Endodermal cell (in vitro differentiated cells): ENCODE measurements around the gene ARHGAP45. TPM values are rescaled to one million over a fixed set of nuclear protein-coding genes. Genes with fewer than 3 reads are reported as not detected.

ENCODE experiments used
- DNase-seq: peaks from one replicate; pipeline ENCODE4 v3.0.0-alpha.2; 2017
- H3K27ac ChIP-seq: 2 replicates; pipeline ENCODE4 v1.5.1; 2013; ENCODE audit warnings: mild to moderate bottlenecking, low read depth, low read length, moderate library complexity
- H3K27me3 ChIP-seq: 2 replicates; pipeline ENCODE4 v1.6.1; 2013; ENCODE audit warnings: mild to moderate bottlenecking, low read length, moderate library complexity; ENCODE audit not compliant: insufficient read depth, control insufficient read depth, poor library complexity, severe bottlenecking
- H3K36me3 ChIP-seq: 2 replicates; pipeline ENCODE4 v1.7.0; 2013; ENCODE audit warnings: mild to moderate bottlenecking, low read length, moderate library complexity; ENCODE audit not compliant: control insufficient read depth, insufficient read depth
- H3K4me1 ChIP-seq: one replicate; pipeline ENCODE4 v1.7.0; 2013; ENCODE audit warnings: low read length; ENCODE audit not compliant: control insufficient read depth, insufficient read depth
- H3K4me3 ChIP-seq: 2 replicates; pipeline ENCODE4 v1.5.1; 2013; ENCODE audit warnings: mild to moderate bottlenecking, low read length, moderate library complexity
- H3K9ac ChIP-seq: 2 replicates; pipeline ENCODE4 v1.6.1; 2013; ENCODE audit warnings: mild to moderate bottlenecking, low read length, moderate library complexity; ENCODE audit not compliant: poor library complexity, severe bottlenecking; ENCODE audit errors: extremely low read depth
- H3K9me3 ChIP-seq: 2 replicates; pipeline ENCODE4 v1.6.1; 2013; ENCODE audit warnings: mild to moderate bottlenecking, low read length, moderate library complexity; ENCODE audit not compliant: control insufficient read depth
- H3K27ac Mint-ChIP-seq: 2 replicates; pipeline ENCODE4 v1.8.0; 2020; ENCODE audit warnings: mixed read lengths
- H3K27me3 Mint-ChIP-seq: 2 replicates; pipeline ENCODE4 v1.8.0; 2021; ENCODE audit warnings: mild to moderate bottlenecking, mixed read lengths; ENCODE audit not compliant: insufficient read depth
- H3K36me3 Mint-ChIP-seq: 2 replicates; pipeline ENCODE4 v1.8.0; 2020; ENCODE audit warnings: low read depth, mixed read lengths
- H3K4me1 Mint-ChIP-seq: 2 replicates; pipeline ENCODE4 v1.8.0; 2020; ENCODE audit warnings: mixed read lengths
- H3K4me3 Mint-ChIP-seq: 2 replicates; pipeline ENCODE4 v1.8.0; 2020; ENCODE audit warnings: mild to moderate bottlenecking, moderate library complexity, mixed read lengths
- H3K9me3 Mint-ChIP-seq: 2 replicates; pipeline ENCODE4 v1.8.0; 2020; ENCODE audit warnings: mild to moderate bottlenecking, mixed read lengths
- CTCF ChIP-seq: fragments of 200-600 bp; sonication (generic); conservative IDR thresholded peaks from 2 replicates; pipeline ENCODE4 v1.5.0; 2021; ENCODE audit warnings: antibody characterized with exemption, mild to moderate bottlenecking
- WGBS, 2 experiments: methylation state at CpG; one replicate each; pipeline versions ENCODE4 v1.1.5 to v1.1.7; 2013; ENCODE audit warnings: missing lambda C conversion rate in 2 of 2, mixed read lengths in 1 of 2; ENCODE audit not compliant: insufficient coverage in 1 of 2, insufficient read length in 1 of 2; 5-methylcytosine and 5-hydroxymethylcytosine counted together
- total RNA-seq, 2 donors: library from RNA; stranded (reverse); fragmentation: NEBNext Ultra II Directional in 1 of 2; extraction: Animal tissue kit (Norgen Biotek cat#: 25700) in 1 of 2; gene quantifications; 2 replicates in 1 of 2; 3 replicates in 1 of 2; pipeline ENCODE4 v1.2.1, GENCODE V29; 2021

ARHGAP45 gene
- total RNA-seq, 2 donors from 2014 or later = 14.8 to 17.1 TPM

GRCh38 chr19:1104311-1105007 lies 37.5 kb downstream of the ARHGAP45 start:
- peak overlapping the region; percentile 78 for H3K27ac Mint-ChIP-seq
- peaks cover 21% of the 10 kb centered on the region for H3K36me3 ChIP-seq

GRCh38 chr19:1105008-1105872 lies 38.3 kb downstream of the ARHGAP45 start:
- DNase-seq = peak; percentile 83
- TF ChIP-seq CTCF = no peak
- Histone ChIP-seq H3K9me3 (no peaks in the 10 kb centered on the region), H3K9ac (peak overlapping the region; percentile 84), H3K4me1 (peaks cover 5% of the 10 kb centered on the region), H3K27me3 (no peaks in the 10 kb centered on the region), H3K36me3 (peaks cover 21% of the 10 kb centered on the region), H3K4me3 (peak overlapping the region; percentile 83), H3K27ac (peak overlapping the region; percentile 94)
- H3K36me3 Mint-ChIP-seq = peaks cover 7% of the 10 kb centered on the region
- H3K27ac Mint-ChIP-seq = peak overlapping the region; percentile 78
- H3K27me3 Mint-ChIP-seq = no peaks in the 10 kb centered on the region
- H3K4me1 Mint-ChIP-seq = peaks cover 7% of the 10 kb centered on the region
- peak overlapping the region; percentile 71 for H3K4me3 Mint-ChIP-seq
- WGBS, 2 experiments = 41 to 43% methylated on average over 57 to 68 of the region's 69 CpGs
- no peaks in the 10 kb centered on the region for H3K9me3 Mint-ChIP-seq

More at GRCh38 chr19:1104311-1105007, 37.5 kb downstream of the ARHGAP45 start:
- Mint-ChIP-seq H3K36me3 (peaks cover 7% of the 10 kb centered on the region), H3K27me3 (no peaks in the 10 kb centered on the region), H3K9me3 (no peaks in the 10 kb centered on the region), H3K4me3 (peak overlapping the region; percentile 71), H3K4me1 (peaks cover 7% of the 10 kb centered on the region)
- peak overlapping the region; percentile 83 for H3K4me3 ChIP-seq
- H3K9ac ChIP-seq = peak overlapping the region; percentile 84
- 0% methylated on average over 5 to 93 of the region's 93 CpGs for WGBS, 2 experiments
- H3K4me1 ChIP-seq = peaks cover 5% of the 10 kb centered on the region
- no peak for TF ChIP-seq CTCF
- peak; percentile 92 for DNase-seq
- H3K27ac ChIP-seq = peak overlapping the region; percentile 94
- H3K9me3 ChIP-seq = no peaks in the 10 kb centered on the region
- H3K27me3 ChIP-seq = no peaks in the 10 kb centered on the region

- Mint-ChIP-seq H3K27me3 (no peaks in the 10 kb centered on the region), H3K36me3 (peaks cover 7% of the 10 kb centered on the region), H3K4me1 (peaks cover 7% of the 10 kb centered on the region), H3K27ac (no peak overlapping the region), H3K4me3 (peak overlapping the region; percentile 71), H3K9me3 (no peaks in the 10 kb centered on the region)
- no peak for DNase-seq
- TF ChIP-seq CTCF = no peak
- Histone ChIP-seq H3K4me1 (peaks cover 5% of the 10 kb centered on the region), H3K36me3 (peaks cover 21% of the 10 kb centered on the region), H3K9me3 (no peaks in the 10 kb centered on the region), H3K27ac (no peak overlapping the region), H3K27me3 (no peaks in the 10 kb centered on the region), H3K9ac (no peak overlapping the region), H3K4me3 (no peak overlapping the region)
- WGBS, 2 experiments = 94 to 100% methylated on average over 24 to 32 of the region's 32 CpGs
Measured at GRCh38 chr19:1105873-1106840, 39.2 kb downstream of the ARHGAP45 start.
